ENCODE results near the gene LRP1-AS.

Gene LRP1-AS

DNA sequence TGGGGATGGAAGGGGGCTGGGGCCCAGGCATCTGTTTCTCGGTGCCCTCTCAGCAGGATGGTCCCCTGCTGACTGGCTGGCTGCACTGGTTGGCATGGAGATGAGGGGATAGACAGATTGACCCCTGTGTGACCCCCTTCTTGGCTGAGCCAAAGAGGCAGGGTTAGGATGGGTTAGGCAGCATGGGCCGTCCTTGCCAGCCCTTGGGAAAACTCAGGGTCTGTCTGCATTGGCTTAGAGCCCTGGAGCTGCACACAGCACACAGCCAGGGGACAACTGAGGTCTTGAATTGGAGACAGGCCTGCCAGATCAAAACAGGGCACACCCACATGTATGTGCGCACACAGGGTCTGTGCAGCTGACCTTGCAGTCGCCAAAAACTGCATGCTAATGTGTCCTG, 11.2 kb upstream of the LRP1-AS start:
- no peak for DNase-seq

DNA sequence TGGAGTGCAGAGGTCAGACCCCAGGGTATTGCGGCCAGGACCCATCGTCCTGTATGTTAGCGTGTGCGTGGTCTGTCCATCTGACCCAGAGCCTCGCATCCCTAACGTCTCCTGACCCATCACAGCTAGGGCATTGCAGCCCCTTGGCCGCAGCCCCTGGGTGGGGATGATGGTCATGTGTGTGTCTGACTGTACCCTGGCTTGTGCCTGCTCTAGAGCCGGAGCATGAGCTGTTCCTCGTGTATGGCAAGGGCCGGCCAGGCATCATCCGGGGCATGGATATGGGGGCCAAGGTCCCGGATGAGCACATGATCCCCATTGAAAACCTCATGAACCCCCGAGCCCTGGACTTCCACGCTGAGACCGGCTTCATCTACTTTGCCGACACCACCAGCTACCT, 10.8 kb upstream of the LRP1-AS start:
- DNase-seq, result no peak

GRCh38 chr12:57157588-57158173, 10.3 kb upstream of the LRP1-AS start:
- no peak for DNase-seq

DNA sequence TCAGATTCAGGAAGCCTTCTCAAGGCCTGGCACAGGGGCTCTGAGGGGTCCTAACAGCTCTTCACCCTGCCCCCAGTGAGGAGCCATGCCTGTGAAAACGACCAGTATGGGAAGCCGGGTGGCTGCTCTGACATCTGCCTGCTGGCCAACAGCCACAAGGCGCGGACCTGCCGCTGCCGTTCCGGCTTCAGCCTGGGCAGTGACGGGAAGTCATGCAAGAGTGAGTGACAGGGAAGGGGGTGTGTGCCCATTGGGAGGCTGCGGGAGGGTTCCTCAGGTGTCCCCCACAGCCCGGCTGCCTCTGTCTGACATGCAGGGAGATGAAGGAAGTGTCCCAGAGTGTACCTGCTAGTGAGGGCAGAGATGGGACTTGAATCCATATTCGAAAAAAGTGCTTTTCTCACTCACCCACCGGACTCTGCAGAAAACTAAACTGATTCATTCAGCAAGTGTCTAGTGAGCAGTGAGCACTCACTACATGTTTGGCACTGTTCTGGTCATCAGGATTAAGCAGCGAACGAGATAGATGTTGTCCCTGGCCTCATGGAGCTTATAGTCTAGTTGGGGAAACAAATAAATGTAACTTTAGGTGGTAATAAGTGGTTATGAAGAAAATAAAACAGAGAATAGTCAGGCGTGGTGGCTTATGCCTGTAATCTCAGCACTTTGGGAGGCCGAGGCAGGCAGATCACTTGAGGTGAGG, 9.4 kb upstream of the LRP1-AS start:
- DNase-seq, result no peak

- no peak for DNase-seq
Measured at GRCh38 chr12:57154804-57155434, 7.5 kb upstream of the LRP1-AS start.

DNA sequence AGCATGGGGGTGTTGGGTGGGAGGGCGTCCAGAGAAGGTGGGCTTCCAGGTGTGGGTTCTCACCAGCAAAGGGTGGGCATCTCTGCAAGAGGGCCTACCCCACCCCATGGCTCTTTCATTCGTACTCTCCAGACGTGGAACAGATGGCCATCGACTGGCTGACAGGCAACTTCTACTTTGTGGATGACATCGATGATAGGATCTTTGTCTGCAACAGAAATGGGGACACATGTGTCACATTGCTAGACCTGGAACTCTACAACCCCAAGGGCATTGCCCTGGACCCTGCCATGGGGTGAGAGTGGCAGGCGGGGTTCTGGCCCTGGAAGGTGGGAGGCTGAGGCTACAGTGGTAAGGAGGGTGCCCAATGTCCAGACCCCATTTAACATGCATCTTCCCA, 6.7 kb upstream of the LRP1-AS start:
- no peak for DNase-seq

GRCh38 chr12:57153415-57153997, 6.1 kb upstream of the LRP1-AS start:
- DNase-seq, result no peak

- DNase-seq, result no peak
Measured at GRCh38 chr12:57152639-57153038, 5.2 kb upstream of the LRP1-AS start.

GRCh38 chr12:57151741-57152630, 4.6 kb upstream of the LRP1-AS start:
- DNase-seq, result no peak

- DNase-seq, result no peak
Measured at GRCh38 chr12:57150400-57151000, 3.1 kb upstream of the LRP1-AS start.

DNA sequence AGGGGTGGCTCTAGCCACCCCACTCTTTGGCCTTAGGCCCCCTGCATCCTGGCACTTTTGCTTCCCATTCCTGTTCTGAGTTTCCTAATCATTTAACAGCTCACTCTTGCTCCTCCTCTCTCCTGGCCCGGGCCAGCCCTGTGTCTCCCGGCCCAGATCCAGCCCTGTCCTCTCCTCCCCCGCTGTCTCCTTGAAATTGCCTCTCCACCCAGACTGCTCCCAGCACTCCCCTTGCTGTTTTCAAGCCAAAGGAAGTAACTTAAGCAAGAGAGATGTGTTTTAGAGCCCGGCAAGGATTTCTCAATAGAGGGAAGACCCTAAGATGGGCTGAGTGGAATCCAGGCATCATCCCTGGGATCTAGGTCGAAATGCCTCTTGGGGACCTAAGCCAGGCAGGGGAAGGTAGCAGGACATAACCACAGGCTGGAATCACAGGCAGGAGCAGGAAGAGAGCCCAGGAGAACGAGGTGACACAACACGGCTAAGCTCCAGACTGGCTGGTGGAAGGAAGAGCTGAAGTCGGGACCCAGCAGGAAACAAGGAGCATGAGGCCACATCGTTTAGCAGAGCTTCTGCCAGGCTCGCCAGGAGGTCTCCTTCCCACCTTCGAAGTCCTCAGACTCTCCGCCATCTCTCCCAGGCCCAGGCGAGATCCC, 2.0 kb upstream of the LRP1-AS start:
- DNase-seq, result no peak

- DNase-seq, result no peak
Measured at GRCh38 chr12:57148469-57149244, 1.2 kb upstream of the LRP1-AS start.

- DNase-seq, result no peak
Measured at GRCh38 chr12:57146092-57146491, 1.3 kb downstream of the LRP1-AS start.

- no peak for DNase-seq
Measured at GRCh38 chr12:57145460-57146059, 1.9 kb downstream of the LRP1-AS start.

DNA sequence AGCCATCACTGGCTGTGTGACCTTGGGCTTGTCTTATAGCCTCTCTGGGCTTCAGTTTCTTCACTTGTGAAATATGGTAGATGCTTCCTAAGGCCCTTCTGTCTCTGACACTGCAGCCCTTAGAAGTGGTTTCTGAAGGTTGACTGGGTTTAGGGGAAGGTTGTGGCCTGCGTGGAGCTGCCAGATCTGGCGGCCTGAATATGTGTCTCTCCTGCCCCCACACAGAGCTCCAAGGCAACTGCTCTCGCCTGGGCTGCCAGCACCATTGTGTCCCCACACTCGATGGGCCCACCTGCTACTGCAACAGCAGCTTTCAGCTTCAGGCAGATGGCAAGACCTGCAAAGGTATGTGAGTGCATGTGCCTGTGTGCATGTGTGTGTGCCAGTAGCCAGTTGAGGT, 4.0 kb downstream of the LRP1-AS start:
- DNase-seq, result no peak

GRCh38 chr12:57142727-57143126, 4.7 kb downstream of the LRP1-AS start:
- DNase-seq, result no peak

- no peak for DNase-seq
Measured at GRCh38 chr12:57142121-57142520, 5.3 kb downstream of the LRP1-AS start.

GRCh38 chr12:57141249-57141648, 6.2 kb downstream of the LRP1-AS start:
- no peak for DNase-seq

- DNase-seq, result no peak
Measured at GRCh38 chr12:57139796-57140649, 7.4 kb downstream of the LRP1-AS start.
